Inflammatory macrophage (primary cell): ENCODE results near the gene DNAI1.
"Not testable (repeated sequence)": the region's sequence is repeated elsewhere in the genome, so short reads cannot be mapped to it uniquely, and the experiment has no call there.

Experiments
- DNase-seq, 2 donors: peaks; one replicate each; pipeline ENCODE4 v3.0.0-alpha.2; 2020 to 2022

The DNAI1 gene

GRCh38 chr9:34514401-34514800, 55.8 kb downstream of the DNAI1 start:
- no peak for DNase-seq

GRCh38 chr9:34514816-34515215, 56.2 kb downstream of the DNAI1 start:
- no peak for DNase-seq

- no peak for DNase-seq
These were observed 57.4 kb downstream of the DNAI1 start for GRCh38 chr9:34515959-34516358.

GRCh38 chr9:34517185-34517584, 58.6 kb downstream of the DNAI1 start:
- peak in 1 of 2 donors; percentile 17 for DNase-seq

- no peak for DNase-seq
These were observed 59.6 kb downstream of the DNAI1 start for GRCh38 chr9:34518110-34518616.

- DNase-seq = peak; percentile 6 to 19
These were observed 60.3 kb downstream of the DNAI1 start for GRCh38 chr9:34518896-34519295.

GRCh38 chr9:34519321-34520020, 60.9 kb downstream of the DNAI1 start:
- DNase-seq = no peak

GRCh38 chr9:34520096-34520495, 61.5 kb downstream of the DNAI1 start:
- no peak for DNase-seq

- DNase-seq = no peak
These were observed 62.1 kb downstream of the DNAI1 start for GRCh38 chr9:34520505-34521385.

- no peak for DNase-seq
These were observed 62.9 kb downstream of the DNAI1 start for GRCh38 chr9:34521406-34522045.

- DNase-seq = no peak
These were observed 63.7 kb downstream of the DNAI1 start for GRCh38 chr9:34522091-34522887.

- peak; percentile 88 to 91 for DNase-seq
These were observed 64.6 kb downstream of the DNAI1 start, which contains the start of gene ENHO for GRCh38 chr9:34522971-34523797. ENHO (minus strand) TSS chr9:34522990; CDS start chr9:34521695, 1,295 bp downstream.

- DNase-seq = no peak
These were observed 65.7 kb downstream of the DNAI1 start for GRCh38 chr9:34524349-34524748.

- no peak for DNase-seq
These were observed 67.4 kb downstream of the DNAI1 start for GRCh38 chr9:34526026-34526425.

- DNase-seq = not testable (repeated sequence)
These were observed 73.4 kb downstream of the DNAI1 start for GRCh38 chr9:34532041-34532440.

- DNase-seq = no peak
These were observed 78.1 kb downstream of the DNAI1 start for GRCh38 chr9:34536685-34537084.

- no peak for DNase-seq
These were observed 82.2 kb downstream of the DNAI1 start for GRCh38 chr9:34540827-34541226.

- DNase-seq = no peak
These were observed 82.9 kb downstream of the DNAI1 start for GRCh38 chr9:34541540-34541939.

- no peak for DNase-seq
These were observed 85.4 kb downstream of the DNAI1 start for GRCh38 chr9:34544035-34544434.

GRCh38 chr9:34545497-34545896, 86.9 kb downstream of the DNAI1 start:
- no peak for DNase-seq
